Measurements from ENCODE around the gene RAD1.

Gene RAD1

DNA sequence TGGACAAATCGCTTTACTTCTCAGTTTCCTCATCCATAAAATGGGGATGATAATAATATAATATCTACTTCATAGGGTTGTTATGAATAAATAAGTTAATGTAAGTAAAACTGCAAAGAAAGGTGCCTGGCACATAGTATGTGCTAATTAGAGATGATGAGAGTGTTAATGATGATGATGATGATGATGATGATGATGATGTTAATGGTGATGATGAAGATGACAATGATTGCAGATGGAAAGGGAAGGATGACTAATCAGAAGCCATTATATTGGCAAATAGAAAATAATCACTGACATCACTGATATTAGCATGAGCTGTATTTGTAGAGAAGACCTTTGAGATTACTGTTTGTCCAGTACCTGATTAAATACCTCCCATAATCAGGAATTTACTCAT, 20.6 kb downstream of the RAD1 start:
- DNase-seq = no peak
- no peak for ATAC-seq (ENCODE audit: insufficient read depth, low read depth)
- Histone ChIP-seq H3K4me3 (ENCODE audit: low read depth in 1 of 2, low read length in 2 of 2) (no peak overlapping the region), H3K9me3 (ENCODE audit: insufficient read depth, low read length, severe bottlenecking) (no peaks in the 10 kb centered on the region), H2AFZ (ENCODE audit: low read depth, low read length) (no peak overlapping the region), H3K4me1 (ENCODE audit: insufficient read depth, low read length) (no peaks in the 10 kb centered on the region), H3K27ac (ENCODE audit: low read length) (no peak overlapping the region), H3K27me3 (ENCODE audit: insufficient read depth, low read length, poor library complexity) (no peaks in the 10 kb centered on the region), H3K36me3 (ENCODE audit: insufficient read depth, low read length) (no peaks in the 10 kb centered on the region), H3K4me2 (ENCODE audit: insufficient read depth, low read length) (no peak overlapping the region), H3K9ac (ENCODE audit: low read depth, low read length) (no peak overlapping the region), H4K20me1 (ENCODE audit: insufficient read depth, low read length) (no peaks in the 10 kb centered on the region), H3K79me2 (ENCODE audit: insufficient read depth, low read length) (no peaks in the 10 kb centered on the region)
- TF ChIP-seq EZH2 (IDR thresholded peaks at IDR 0.05; ENCODE audit: borderline replicate concordance, low read depth, low read length, severe bottlenecking) = no peak
- TF ChIP-seq, protein P1, sequence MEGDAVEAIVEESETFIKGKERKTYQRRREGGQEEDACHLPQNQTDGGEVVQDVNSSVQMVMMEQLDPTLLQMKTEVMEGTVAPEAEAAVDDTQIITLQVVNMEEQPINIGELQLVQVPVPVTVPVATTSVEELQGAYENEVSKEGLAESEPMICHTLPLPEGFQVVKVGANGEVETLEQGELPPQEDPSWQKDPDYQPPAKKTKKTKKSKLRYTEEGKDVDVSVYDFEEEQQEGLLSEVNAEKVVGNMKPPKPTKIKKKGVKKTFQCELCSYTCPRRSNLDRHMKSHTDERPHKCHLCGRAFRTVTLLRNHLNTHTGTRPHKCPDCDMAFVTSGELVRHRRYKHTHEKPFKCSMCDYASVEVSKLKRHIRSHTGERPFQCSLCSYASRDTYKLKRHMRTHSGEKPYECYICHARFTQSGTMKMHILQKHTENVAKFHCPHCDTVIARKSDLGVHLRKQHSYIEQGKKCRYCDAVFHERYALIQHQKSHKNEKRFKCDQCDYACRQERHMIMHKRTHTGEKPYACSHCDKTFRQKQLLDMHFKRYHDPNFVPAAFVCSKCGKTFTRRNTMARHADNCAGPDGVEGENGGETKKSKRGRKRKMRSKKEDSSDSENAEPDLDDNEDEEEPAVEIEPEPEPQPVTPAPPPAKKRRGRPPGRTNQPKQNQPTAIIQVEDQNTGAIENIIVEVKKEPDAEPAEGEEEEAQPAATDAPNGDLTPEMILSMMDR (IDR thresholded peaks at IDR 0.05; ENCODE audit: borderline replicate concordance, extremely low read depth, low read length, poor library complexity, severe bottlenecking) = no peak

DNA sequence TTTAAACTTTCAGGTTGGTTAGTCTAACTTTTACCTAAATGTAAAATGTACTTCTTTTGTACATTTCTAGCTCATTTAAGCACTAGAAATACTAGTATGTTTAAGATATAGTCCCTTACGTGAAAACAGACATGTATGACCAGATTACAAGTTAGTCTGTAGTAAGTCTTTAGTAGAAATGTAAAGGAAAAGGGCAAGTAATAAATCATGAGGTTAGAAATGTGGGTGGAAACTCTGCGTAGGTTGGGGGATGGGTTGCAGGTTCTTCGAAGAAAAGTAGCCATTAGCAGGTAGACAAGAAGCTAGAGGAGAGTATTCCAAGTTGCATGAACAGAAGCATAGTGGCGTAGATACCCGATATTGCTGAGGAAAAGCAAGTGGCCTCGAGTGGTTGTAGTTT, 22.9 kb downstream of the RAD1 start:
- TF ChIP-seq, protein P1 (IDR thresholded peaks at IDR 0.05; ENCODE audit: borderline replicate concordance, extremely low read depth, low read length, poor library complexity, severe bottlenecking) = no peak
- TF ChIP-seq EZH2 (IDR thresholded peaks at IDR 0.05; ENCODE audit: borderline replicate concordance, low read depth, low read length, severe bottlenecking) = no peak
- Histone ChIP-seq H2AFZ (ENCODE audit: low read depth, low read length) (no peak overlapping the region), H3K27ac (ENCODE audit: low read length) (no peak overlapping the region), H3K4me3 (ENCODE audit: low read depth in 1 of 2, low read length in 2 of 2) (no peak overlapping the region), H3K4me1 (ENCODE audit: insufficient read depth, low read length) (no peaks in the 10 kb centered on the region), H3K9ac (ENCODE audit: low read depth, low read length) (no peak overlapping the region), H4K20me1 (ENCODE audit: insufficient read depth, low read length) (no peaks in the 10 kb centered on the region), H3K9me3 (ENCODE audit: insufficient read depth, low read length, severe bottlenecking) (no peaks in the 10 kb centered on the region), H3K79me2 (ENCODE audit: insufficient read depth, low read length) (no peaks in the 10 kb centered on the region), H3K27me3 (ENCODE audit: insufficient read depth, low read length, poor library complexity) (no peaks in the 10 kb centered on the region), H3K4me2 (ENCODE audit: insufficient read depth, low read length) (no peak overlapping the region), H3K36me3 (ENCODE audit: insufficient read depth, low read length) (no peaks in the 10 kb centered on the region)
- ATAC-seq (ENCODE audit: insufficient read depth, low read depth) (no peak), DNase-seq (no peak)

DNA sequence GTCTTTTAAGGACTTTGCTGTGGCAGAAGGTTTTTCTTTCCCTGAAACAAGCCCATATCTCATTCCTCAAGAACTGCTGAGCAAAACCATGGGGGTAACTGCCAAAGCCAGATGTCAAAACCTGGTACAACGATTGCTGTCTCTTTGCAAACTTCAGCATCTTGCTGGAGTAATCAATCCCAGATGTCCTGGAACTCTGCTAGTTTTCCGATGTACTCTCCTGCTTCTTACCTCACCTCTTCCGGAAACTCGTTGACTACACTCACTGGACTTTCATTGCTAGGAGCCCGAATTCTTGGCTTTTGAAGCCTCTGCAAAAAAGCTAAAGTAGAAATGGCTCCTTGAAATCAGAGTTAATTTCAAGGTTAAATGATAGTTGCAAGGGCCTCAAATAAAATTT, 23.3 kb downstream of the RAD1 start:
- DNase-seq (no peak), ATAC-seq (ENCODE audit: insufficient read depth, low read depth) (no peak)
- H3K4me2 ChIP-seq (ENCODE audit: insufficient read depth, low read length) = no peak overlapping the region
- no peak overlapping the region for H2AFZ ChIP-seq (ENCODE audit: low read depth, low read length)
- H4K20me1 ChIP-seq (ENCODE audit: insufficient read depth, low read length) = no peaks in the 10 kb centered on the region
- H3K27me3 ChIP-seq (ENCODE audit: insufficient read depth, low read length, poor library complexity) = no peaks in the 10 kb centered on the region
- H3K36me3 ChIP-seq (ENCODE audit: insufficient read depth, low read length) = no peaks in the 10 kb centered on the region
- no peak overlapping the region for H3K27ac ChIP-seq (ENCODE audit: low read length)
- no peaks in the 10 kb centered on the region for H3K9me3 ChIP-seq (ENCODE audit: insufficient read depth, low read length, severe bottlenecking)
- TF ChIP-seq, protein P1 (IDR thresholded peaks at IDR 0.05; ENCODE audit: borderline replicate concordance, extremely low read depth, low read length, poor library complexity, severe bottlenecking) = no peak
- no peak for TF ChIP-seq EZH2 (IDR thresholded peaks at IDR 0.05; ENCODE audit: borderline replicate concordance, low read depth, low read length, severe bottlenecking)
- no peak overlapping the region for H3K4me3 ChIP-seq (ENCODE audit: low read depth in 1 of 2, low read length in 2 of 2)
- no peak overlapping the region for H3K9ac ChIP-seq (ENCODE audit: low read depth, low read length)
- H3K4me1 ChIP-seq (ENCODE audit: insufficient read depth, low read length) = no peaks in the 10 kb centered on the region
- H3K79me2 ChIP-seq (ENCODE audit: insufficient read depth, low read length) = no peaks in the 10 kb centered on the region

DNA sequence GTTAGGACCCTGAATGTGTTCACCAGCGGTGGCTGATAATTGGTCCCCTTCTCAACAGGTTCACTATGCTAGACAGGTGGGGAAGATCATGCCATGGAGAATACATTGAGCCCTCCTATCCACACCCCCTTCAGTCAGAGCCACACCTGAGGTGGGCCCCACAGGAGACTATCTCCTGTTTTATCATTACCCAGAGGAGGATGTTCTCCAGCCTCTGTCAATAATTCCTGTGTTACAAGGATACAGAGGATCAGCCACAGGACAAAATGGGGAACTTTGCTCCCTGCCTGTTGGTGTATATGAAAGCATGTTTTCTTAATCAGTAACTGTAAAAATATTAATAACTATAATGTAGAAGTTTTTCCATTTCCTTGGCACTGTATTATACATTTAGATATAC, 25.9 kb downstream of the RAD1 start:
- no peak for TF ChIP-seq EZH2 (IDR thresholded peaks at IDR 0.05; ENCODE audit: borderline replicate concordance, low read depth, low read length, severe bottlenecking)
- TF ChIP-seq, protein P1 (IDR thresholded peaks at IDR 0.05; ENCODE audit: borderline replicate concordance, extremely low read depth, low read length, poor library complexity, severe bottlenecking) = no peak
- ATAC-seq (ENCODE audit: insufficient read depth, low read depth) = no peak
- H3K36me3 ChIP-seq (ENCODE audit: insufficient read depth, low read length) = no peaks in the 10 kb centered on the region
- DNase-seq = no peak
- H4K20me1 ChIP-seq (ENCODE audit: insufficient read depth, low read length) = no peaks in the 10 kb centered on the region
- H3K79me2 ChIP-seq (ENCODE audit: insufficient read depth, low read length) = no peaks in the 10 kb centered on the region
- no peaks in the 10 kb centered on the region for H3K4me1 ChIP-seq (ENCODE audit: insufficient read depth, low read length)
- peaks cover 5% of the 10 kb centered on the region for H3K27me3 ChIP-seq (ENCODE audit: insufficient read depth, low read length, poor library complexity)
- no peak overlapping the region for H2AFZ ChIP-seq (ENCODE audit: low read depth, low read length)
- no peaks in the 10 kb centered on the region for H3K9me3 ChIP-seq (ENCODE audit: insufficient read depth, low read length, severe bottlenecking)
- H3K4me3 ChIP-seq (ENCODE audit: low read depth in 1 of 2, low read length in 2 of 2) = no peak overlapping the region
- no peak overlapping the region for H3K9ac ChIP-seq (ENCODE audit: low read depth, low read length)
- no peak overlapping the region for H3K27ac ChIP-seq (ENCODE audit: low read length)
- H3K4me2 ChIP-seq (ENCODE audit: insufficient read depth, low read length) = no peak overlapping the region

Data from DND-41 (cell line).